GM23338 (cell line): Measurements from ENCODE around the gene DLST. TPM values are rescaled to one million over a fixed set of nuclear protein-coding genes. Genes with fewer than 3 reads are reported as not detected.

ENCODE experiments used
- ATAC-seq: fragments of 200-7000 bp; cut with Tn5 transposase; 3 replicates; pipeline ENCODE4 v1.9.1; 2020
- DNase-seq: peaks from one replicate; pipeline ENCODE4 v3.0.0-alpha.2; 2015; ENCODE audit warnings: low spot score
- H2AFZ ChIP-seq: fragments of 200-600 bp; sonication (generic); 2 replicates; pipeline ENCODE4 v1.8.0; 2016; ENCODE audit warnings: antibody characterized with exemption, mild to moderate bottlenecking, moderate library complexity
- H3F3A ChIP-seq: fragments of 200-600 bp; sonication (generic); replicated peaks from 2 replicates; pipeline ENCODE4 v1.8.0; 2017; ENCODE audit warnings: antibody characterized with exemption, mixed run types, low read depth
- H3K27ac ChIP-seq: fragments of 200-600 bp; sonication (generic); 2 replicates; pipeline ENCODE4 v1.6.1; 2016; ENCODE audit warnings: low read depth
- H3K27me3 ChIP-seq: fragments of 200-600 bp; sonication (generic); 2 replicates; pipeline ENCODE4 v1.8.0; 2016; ENCODE audit warnings: mild to moderate bottlenecking, mixed run types, moderate library complexity; ENCODE audit not compliant: insufficient read depth
- H3K36me3 ChIP-seq: fragments of 200-600 bp; sonication (generic); 2 replicates; pipeline ENCODE4 v1.8.0; 2016; ENCODE audit warnings: mild to moderate bottlenecking; ENCODE audit not compliant: insufficient read depth
- H3K4me1 ChIP-seq: fragments of 200-600 bp; sonication (generic); 2 replicates; pipeline ENCODE4 v1.8.0; 2016; ENCODE audit warnings: mild to moderate bottlenecking, moderate library complexity; ENCODE audit not compliant: insufficient read depth
- H3K4me2 ChIP-seq: fragments of 200-600 bp; sonication (generic); 2 replicates; pipeline ENCODE4 v1.7.1; 2017; ENCODE audit warnings: mixed run types
- H3K4me3 ChIP-seq: fragments of 200-600 bp; sonication (generic); 2 replicates; pipeline ENCODE4 v1.6.1; 2016; ENCODE audit warnings: mixed run types
- H3K79me2 ChIP-seq: fragments of 200-600 bp; sonication (generic); replicated peaks from 2 replicates; pipeline ENCODE4 v1.8.0; 2017; ENCODE audit warnings: mild to moderate bottlenecking; ENCODE audit not compliant: insufficient read depth
- H3K9me2 ChIP-seq: fragments of 200-600 bp; sonication (generic); 2 replicates; pipeline ENCODE4 v1.8.0; 2017; ENCODE audit not compliant: insufficient read depth
- H4K20me1 ChIP-seq: fragments of 200-600 bp; sonication (generic); replicated peaks from 2 replicates; pipeline ENCODE4 v1.8.0; 2017; ENCODE audit warnings: mild to moderate bottlenecking; ENCODE audit not compliant: insufficient read depth
- H3K27ac Mint-ChIP-seq: 2 replicates; pipeline ENCODE4 v1.8.0; 2020; ENCODE audit warnings: inconsistent platforms, mild to moderate bottlenecking, moderate library complexity, mixed read lengths
- H3K27me3 Mint-ChIP-seq: 3 replicates; pipeline ENCODE4 v1.8.0; 2022; ENCODE audit warnings: low read depth, mild to moderate bottlenecking, moderate library complexity, mixed read lengths, inconsistent platforms; ENCODE audit not compliant: insufficient read depth, poor library complexity
- H3K36me3 Mint-ChIP-seq: 3 replicates; pipeline ENCODE4 v1.8.0; 2021; ENCODE audit warnings: low read depth, mild to moderate bottlenecking, inconsistent platforms, moderate library complexity, mixed read lengths
- H3K4me1 Mint-ChIP-seq: 3 replicates; pipeline ENCODE4 v1.8.0; 2020; ENCODE audit warnings: mild to moderate bottlenecking, inconsistent platforms, mixed read lengths
- H3K4me3 Mint-ChIP-seq: 3 replicates; pipeline ENCODE4 v1.8.0; 2021; ENCODE audit warnings: moderate library complexity, mild to moderate bottlenecking, inconsistent platforms, mixed read lengths
- H3K9me3 Mint-ChIP-seq: 3 replicates; pipeline ENCODE4 v1.8.0; 2020; ENCODE audit warnings: moderate library complexity, mild to moderate bottlenecking, inconsistent platforms, mixed read lengths
- CREB1 ChIP-seq: fragments of 250-450 bp; sonication (Bioruptor Pico); IDR thresholded peaks from 2 replicates; pipeline ENCODE4 v1.5.0; 2020; ENCODE audit warnings: low read depth, mild to moderate bottlenecking, moderate library complexity
- EZH2 ChIP-seq: fragments of 200-600 bp; sonication (generic); IDR thresholded peaks from one replicate; pipeline ENCODE4 v1.8.0; 2017; ENCODE audit warnings: antibody characterized with exemption, mild to moderate bottlenecking, low read depth; ENCODE audit not compliant: unreplicated experiment
- EZH2phosphoT487 ChIP-seq: fragments of 200-600 bp; sonication (generic); IDR thresholded peaks from one replicate; pipeline ENCODE4 v1.8.1; 2018; ENCODE audit warnings: antibody characterized with exemption; ENCODE audit not compliant: unreplicated experiment
- JUNB ChIP-seq: IDR thresholded peaks from one replicate; pipeline ENCODE4 v1.6.1; 2016; ENCODE audit warnings: antibody characterized with exemption; ENCODE audit not compliant: unreplicated experiment
- NANOG ChIP-seq: IDR thresholded peaks from 2 replicates; pipeline ENCODE4 v1.6.1; 2016; ENCODE audit warnings: antibody characterized with exemption, borderline replicate concordance
- REST ChIP-seq: IDR thresholded peaks from one replicate; pipeline ENCODE4 v1.6.1; 2018; ENCODE audit warnings: antibody characterized with exemption; ENCODE audit not compliant: unreplicated experiment
- ZNF114 ChIP-seq: fragments of 250-450 bp; sonication (Bioruptor Pico); IDR thresholded peaks from 2 replicates; pipeline ENCODE4 v1.5.0; 2020; ENCODE audit warnings: mild to moderate bottlenecking, moderate library complexity
- ZNF331 ChIP-seq: fragments of 250-450 bp; sonication (Bioruptor Pico); IDR thresholded peaks from 2 replicates; pipeline ENCODE4 v1.5.0; 2020; ENCODE audit warnings: low read depth, mild to moderate bottlenecking, moderate library complexity
- ZNF462 ChIP-seq: fragments of 250-450 bp; sonication (Bioruptor Pico); IDR thresholded peaks from 2 replicates; pipeline ENCODE4 v1.5.0; 2020; ENCODE audit warnings: mild to moderate bottlenecking, moderate library complexity
- polyA plus RNA-seq: library from polyadenylated mRNA; unstranded; fragments of >200 nt; fragmentation: Nextera tagmentation; extraction: Ambion mirVana; gene quantifications from 2 replicates; pipeline ENCODE4 v1.2.1, GENCODE V29; 2016
- total RNA-seq: library from RNA; depleted of rRNA; stranded (reverse); fragments of >200 nt; shearing (Covaris generic); gene quantifications from 2 replicates; pipeline ENCODE4 v1.2.3, GENCODE V29; 2014

The DLST gene
- total and polyA plus RNA-seq, 2 experiments from 2014 or later: 11.2 to 106 TPM

GRCh38 chr14:74896400-74896799, 14.7 kb downstream of the DLST start (continued):
- TF ChIP-seq ZNF462: no peak
- TF ChIP-seq CREB1: no peak
- no peak for TF ChIP-seq EZH2phosphoT487
- TF ChIP-seq NANOG: no peak
- no peak for TF ChIP-seq EZH2
- TF ChIP-seq REST: no peak

- no peaks in the 10 kb centered on the region for H3K27me3 Mint-ChIP-seq
- Histone ChIP-seq H3K9me2 (no peaks in the 10 kb centered on the region), H3K36me3 (peaks cover 87% of the 10 kb centered on the region), H3K4me1 (no peaks in the 10 kb centered on the region), H3K79me2 (no peaks in the 10 kb centered on the region), H3K27me3 (no peaks in the 10 kb centered on the region), H3K4me2 (no peak overlapping the region), H3K27ac (no peak overlapping the region), H3F3A (0 out of 2 replicates have a peak, but pooled peaks cover 8% of the 10 kb centered on the region), H3K4me3 (no peak overlapping the region), H4K20me1 (peaks cover 43% of the 10 kb centered on the region), H2AFZ (no peak overlapping the region)
- H3K27ac Mint-ChIP-seq: no peak overlapping the region
- H3K9me3 Mint-ChIP-seq: no peaks in the 10 kb centered on the region
- H3K4me3 Mint-ChIP-seq: no peak overlapping the region
- no peak for ATAC-seq
- DNase-seq: no peak
- peaks cover 97% of the 10 kb centered on the region for H3K36me3 Mint-ChIP-seq
- H3K4me1 Mint-ChIP-seq: peaks cover 2% of the 10 kb centered on the region; the same call in 1 of the 3 replicates
- TF ChIP-seq JUNB (no peak), EZH2 (no peak), ZNF331 (no peak), ZNF114 (CRISPR knock-in tag) (no peak)
Measured at GRCh38 chr14:74897642-74898041, 15.9 kb downstream of the DLST start.
